Mesendoderm (in vitro differentiated cells): ENCODE results near the gene LSM5.
"Not testable (repeated sequence)": the region's sequence is repeated elsewhere in the genome, so short reads cannot be mapped to it uniquely, and the experiment has no call there.

Experiments used
- DNase-seq: peaks from one replicate; pipeline ENCODE4 v3.0.0; 2013
- H2AK5ac ChIP-seq: 2 replicates; pipeline ENCODE4 v1.6.1; 2013; ENCODE audit warnings: low read length, inconsistent platforms
- H2BK120ac ChIP-seq: 2 replicates; pipeline ENCODE4 v1.6.1; 2013; ENCODE audit warnings: low read depth, mild to moderate bottlenecking, low read length, moderate library complexity, mixed read lengths
- H2BK15ac ChIP-seq: replicated peaks from 2 replicates; pipeline ENCODE4 v1.6.1; 2013; ENCODE audit warnings: low read depth, mild to moderate bottlenecking, moderate library complexity
- H2BK5ac ChIP-seq: 2 replicates; pipeline ENCODE4 v1.6.1; 2013; ENCODE audit warnings: low read length, inconsistent platforms
- H3K18ac ChIP-seq: 2 replicates; pipeline ENCODE4 v1.6.1; 2013; ENCODE audit warnings: mild to moderate bottlenecking, low read length, mixed read lengths
- H3K23ac ChIP-seq: one replicate; pipeline ENCODE4 v1.6.1; 2013; ENCODE audit warnings: low read length
- H3K27ac ChIP-seq: 2 replicates; pipeline ENCODE4 v1.5.1; 2013; ENCODE audit warnings: low read depth, mild to moderate bottlenecking, inconsistent platforms, low read length, moderate library complexity
- H3K27me3 ChIP-seq: 2 replicates; pipeline ENCODE4 v1.6.1; 2013; ENCODE audit warnings: low read length, control low read depth, mild to moderate bottlenecking, inconsistent platforms; ENCODE audit not compliant: insufficient read depth, poor library complexity
- H3K36me3 ChIP-seq: 2 replicates; pipeline ENCODE4 v1.6.1; 2013; ENCODE audit warnings: low read length, inconsistent platforms; ENCODE audit not compliant: control insufficient read depth, insufficient read depth
- H3K4ac ChIP-seq: one replicate; pipeline ENCODE4 v1.6.1; 2013; ENCODE audit warnings: low read depth, mild to moderate bottlenecking, low read length, moderate library complexity
- H3K4me1 ChIP-seq: 2 replicates; pipeline ENCODE4 v1.6.1; 2013; ENCODE audit warnings: low read depth, low read length, inconsistent platforms; ENCODE audit not compliant: control insufficient read depth
- H3K4me2 ChIP-seq: 2 replicates; pipeline ENCODE4 v1.6.1; 2013; ENCODE audit warnings: low read length
- H3K4me3 ChIP-seq: 2 replicates; pipeline ENCODE4 v1.5.1; 2013; ENCODE audit warnings: mild to moderate bottlenecking, low read length
- H3K56ac ChIP-seq: one replicate; pipeline ENCODE4 v1.6.1; 2013; ENCODE audit warnings: low read length
- H3K79me1 ChIP-seq: 2 replicates; pipeline ENCODE4 v1.6.1; 2013; ENCODE audit warnings: low read length, inconsistent platforms
- H3K79me2 ChIP-seq: 2 replicates; pipeline ENCODE4 v1.6.1; 2013; ENCODE audit warnings: mild to moderate bottlenecking, low read length; ENCODE audit not compliant: control insufficient read depth, insufficient read depth
- H3K9ac ChIP-seq: 2 replicates; pipeline ENCODE4 v1.6.1; 2013; ENCODE audit warnings: low read length, inconsistent platforms
- H4K5ac ChIP-seq: one replicate; pipeline ENCODE4 v1.6.1; 2013; ENCODE audit warnings: low read length
- H4K8ac ChIP-seq: one replicate; pipeline ENCODE4 v1.6.1; 2013; ENCODE audit warnings: low read depth, mild to moderate bottlenecking, control low read depth, low read length, moderate library complexity
- WGBS: extraction: QIAGEN DNeasy Blood & Tissue Kit; methylation state at CpG from one replicate; pipeline ENCODE4 v1.1.7; 2013; ENCODE audit warnings: low lambda C conversion rate, missing lambda C conversion rate; ENCODE audit not compliant: insufficient coverage; ENCODE audit errors: extremely low coverage; 5-methylcytosine and 5-hydroxymethylcytosine counted together

LSM5 gene

DNA sequence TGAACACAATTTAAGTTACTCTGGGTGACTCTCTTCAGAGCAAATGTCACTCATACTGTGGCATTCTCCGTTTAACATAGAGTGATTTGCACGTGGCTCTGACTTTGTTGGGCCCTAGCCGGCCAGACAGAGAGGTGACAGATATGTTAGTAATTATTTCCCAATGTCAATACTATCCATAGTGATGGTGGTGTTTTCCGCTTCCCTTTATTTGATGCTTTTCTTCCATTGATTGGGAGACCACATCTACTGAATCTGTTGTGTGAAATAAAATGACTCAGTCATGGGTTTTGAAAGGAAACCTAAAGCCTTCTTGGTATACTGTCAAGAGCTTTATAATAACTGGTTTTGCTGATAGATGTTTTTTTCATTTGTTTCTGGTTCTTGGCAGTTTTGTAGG lies 12.5 kb upstream of the LSM5 start:
- H3K27me3 ChIP-seq = no peaks in the 10 kb centered on the region
- H3K4me3 ChIP-seq = no peak overlapping the region
- H3K18ac ChIP-seq = no peak overlapping the region
- no peak overlapping the region for H3K23ac ChIP-seq
- DNase-seq = no peak
- no peak overlapping the region for H3K56ac ChIP-seq
- H3K27ac ChIP-seq = no peak overlapping the region
- no peak overlapping the region for H2BK120ac ChIP-seq
- no peaks in the 10 kb centered on the region for H3K36me3 ChIP-seq
- H4K5ac ChIP-seq = no peak overlapping the region
- no peak overlapping the region for H2BK15ac ChIP-seq
- no peak overlapping the region for H4K8ac ChIP-seq
- no peak overlapping the region for H3K9ac ChIP-seq
- WGBS = no CpG with 5 or more reads among the region's 4 CpGs
- no peak overlapping the region for H2BK5ac ChIP-seq
- no peak overlapping the region for H3K4me2 ChIP-seq
- H3K4ac ChIP-seq = no peak overlapping the region
- H3K4me1 ChIP-seq = peaks cover 2% of the 10 kb centered on the region
- H2AK5ac ChIP-seq = no peak overlapping the region
- peaks cover 5% of the 10 kb centered on the region for H3K79me1 ChIP-seq
- H3K79me2 ChIP-seq = peaks cover 42% of the 10 kb centered on the region

DNA sequence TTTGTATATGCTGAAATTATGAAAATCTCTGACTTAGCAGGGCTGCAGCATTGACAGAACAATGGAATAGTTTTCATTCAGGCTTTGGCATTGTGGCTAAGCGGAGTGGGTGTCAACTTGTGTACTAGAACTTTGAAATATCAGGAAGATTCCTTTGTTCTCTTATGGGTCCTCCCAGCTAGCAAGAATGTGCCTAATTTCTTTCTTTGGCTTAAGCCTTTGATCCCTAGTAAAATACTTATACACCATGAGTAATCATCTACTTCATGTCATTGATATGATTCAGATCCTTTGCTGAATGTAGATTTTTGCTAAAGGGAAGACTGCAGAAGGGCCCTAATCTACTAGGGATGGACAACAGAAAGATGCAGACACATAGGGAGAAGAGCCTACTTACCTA lies 11.3 kb upstream of the LSM5 start:
- H3K18ac ChIP-seq = no peak overlapping the region
- H2BK120ac ChIP-seq = no peak overlapping the region
- no peak overlapping the region for H3K9ac ChIP-seq
- peaks cover 46% of the 10 kb centered on the region for H3K79me2 ChIP-seq
- H3K4ac ChIP-seq = no peak overlapping the region
- no peak overlapping the region for H3K27ac ChIP-seq
- peaks cover 7% of the 10 kb centered on the region for H3K79me1 ChIP-seq
- H2BK15ac ChIP-seq = no peak overlapping the region
- H2BK5ac ChIP-seq = no peak overlapping the region
- no peak overlapping the region for H2AK5ac ChIP-seq
- H3K4me3 ChIP-seq = no peak overlapping the region
- H4K5ac ChIP-seq = no peak overlapping the region
- H3K36me3 ChIP-seq = no peaks in the 10 kb centered on the region
- no peak overlapping the region for H3K56ac ChIP-seq
- no CpG with 5 or more reads among the region's 1 CpG for WGBS
- DNase-seq = no peak
- H3K27me3 ChIP-seq = no peaks in the 10 kb centered on the region
- H4K8ac ChIP-seq = no peak overlapping the region
- H3K23ac ChIP-seq = no peak overlapping the region
- H3K4me1 ChIP-seq = peaks cover 2% of the 10 kb centered on the region
- H3K4me2 ChIP-seq = no peak overlapping the region

GRCh38 chr7:32500922-32501341 lies 10.8 kb upstream of the LSM5 start:
- no peak overlapping the region for H3K4me2 ChIP-seq
- H2BK15ac ChIP-seq = no peak overlapping the region
- no peaks in the 10 kb centered on the region for H3K27me3 ChIP-seq
- DNase-seq = no peak
- H3K4ac ChIP-seq = no peak overlapping the region
- no peak overlapping the region for H2BK5ac ChIP-seq
- no peak overlapping the region for H3K56ac ChIP-seq
- H4K5ac ChIP-seq = no peak overlapping the region
- H3K79me1 ChIP-seq = peaks cover 7% of the 10 kb centered on the region
- no peaks in the 10 kb centered on the region for H3K36me3 ChIP-seq
- no peak overlapping the region for H4K8ac ChIP-seq
- peaks cover 2% of the 10 kb centered on the region for H3K4me1 ChIP-seq
- no peak overlapping the region for H2AK5ac ChIP-seq
- WGBS = no CpG with 5 or more reads among the region's 1 CpG
- no peak overlapping the region for H3K4me3 ChIP-seq
- H3K27ac ChIP-seq = no peak overlapping the region
- H2BK120ac ChIP-seq = no peak overlapping the region
- H3K18ac ChIP-seq = no peak overlapping the region
- H3K9ac ChIP-seq = no peak overlapping the region
- no peak overlapping the region for H3K23ac ChIP-seq
- peaks cover 44% of the 10 kb centered on the region for H3K79me2 ChIP-seq

GRCh38 chr7:32500216-32500615 lies 10.0 kb upstream of the LSM5 start:
- WGBS = no CpG with 5 or more reads among the region's 1 CpG
- H3K27ac ChIP-seq, H4K5ac ChIP-seq: not testable (repeated sequence)

DNA sequence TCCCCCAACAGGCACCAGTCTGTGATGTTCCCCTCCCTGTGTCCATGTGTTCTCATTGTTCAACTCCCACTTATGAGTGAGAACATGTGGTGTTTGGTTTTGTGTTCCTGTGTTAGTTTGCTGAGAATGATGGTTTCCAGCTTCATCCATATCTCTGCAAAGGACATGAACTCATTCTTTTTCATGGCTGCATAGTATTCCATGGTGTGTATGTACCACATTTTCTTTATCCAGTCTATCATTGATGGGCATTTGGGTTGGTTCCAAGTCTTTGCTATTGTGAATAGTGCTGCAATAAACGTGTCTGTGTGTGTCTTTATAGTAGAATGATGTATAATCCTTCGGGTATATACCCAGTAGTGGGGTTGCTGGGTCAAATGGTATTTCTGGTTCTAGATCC lies 9.6 kb upstream of the LSM5 start:
- H3K23ac ChIP-seq, H4K8ac ChIP-seq, DNase-seq, H3K36me3 ChIP-seq, H3K9ac ChIP-seq, H4K5ac ChIP-seq, H3K79me1 ChIP-seq, H2BK15ac ChIP-seq, H3K18ac ChIP-seq, H3K4me3 ChIP-seq, H2BK5ac ChIP-seq, H3K27me3 ChIP-seq, H3K56ac ChIP-seq, H3K4me2 ChIP-seq, H2AK5ac ChIP-seq, H3K4ac ChIP-seq, H3K27ac ChIP-seq, H2BK120ac ChIP-seq, H3K4me1 ChIP-seq: not testable (repeated sequence)
- peaks cover 44% of the 10 kb centered on the region for H3K79me2 ChIP-seq
- no CpG with 5 or more reads among the region's 2 CpGs for WGBS

More at GRCh38 chr7:32500216-32500615, 10.0 kb upstream of the LSM5 start:
- H3K36me3 ChIP-seq, H3K4ac ChIP-seq, H3K56ac ChIP-seq, H4K8ac ChIP-seq, H3K4me3 ChIP-seq, H2BK120ac ChIP-seq, H3K23ac ChIP-seq, H3K4me2 ChIP-seq, H3K79me1 ChIP-seq, H2AK5ac ChIP-seq, H3K9ac ChIP-seq, H2BK15ac ChIP-seq, DNase-seq, H3K27me3 ChIP-seq, H3K18ac ChIP-seq, H2BK5ac ChIP-seq, H3K4me1 ChIP-seq: not testable (repeated sequence)
- peaks cover 44% of the 10 kb centered on the region for H3K79me2 ChIP-seq

DNA sequence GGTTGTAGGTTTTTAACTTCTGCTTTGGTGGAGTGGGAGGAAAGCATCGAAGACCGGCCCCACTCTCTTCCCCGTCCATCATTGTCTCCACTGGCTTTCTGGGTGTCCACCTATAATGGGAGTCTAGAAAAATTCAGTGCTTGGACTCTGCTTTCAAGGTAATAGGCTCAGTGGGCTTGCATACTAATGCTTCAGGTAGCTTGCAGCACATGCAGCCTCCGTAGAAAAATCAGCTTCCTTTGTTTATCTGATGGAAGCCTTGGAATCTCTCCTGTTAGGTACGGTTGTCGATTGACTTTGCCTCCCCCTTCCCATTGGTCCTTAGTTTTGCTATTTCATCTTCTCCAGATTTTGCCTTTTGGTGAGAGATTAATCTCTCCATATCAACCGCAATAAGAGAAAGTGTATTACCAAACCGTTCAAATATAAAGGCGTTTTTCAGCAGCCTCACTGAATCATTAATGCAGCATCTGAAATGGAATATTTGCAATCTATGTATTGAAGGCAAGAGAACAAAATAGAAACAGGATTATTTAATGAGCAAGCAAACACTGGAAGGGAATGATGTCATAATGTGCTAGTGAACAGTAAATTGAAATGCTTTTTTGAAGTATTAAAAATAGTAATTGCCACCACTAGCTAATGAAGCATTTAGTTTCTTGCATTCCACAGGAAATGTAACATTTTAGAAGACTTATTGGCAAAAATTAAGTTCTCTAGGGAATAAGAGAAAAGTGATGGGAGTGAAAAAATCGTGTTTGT lies 6.1 kb upstream of the LSM5 start:
- H3K27ac ChIP-seq = peak overlapping the region; percentile 98
- no peaks in the 10 kb centered on the region for H3K36me3 ChIP-seq
- peaks cover 4% of the 10 kb centered on the region for H3K79me1 ChIP-seq
- H3K4me2 ChIP-seq = peak overlapping the region; percentile 47
- no peak overlapping the region for H3K23ac ChIP-seq
- no peaks in the 10 kb centered on the region for H3K27me3 ChIP-seq
- peak overlapping the region; percentile 82 for H3K9ac ChIP-seq
- H3K4me1 ChIP-seq = peaks cover 2% of the 10 kb centered on the region
- WGBS = 100% methylated on average over 1 of the region's 10 CpGs
- H4K5ac ChIP-seq = no peak overlapping the region
- no peak for DNase-seq
- H2AK5ac ChIP-seq = no peak overlapping the region
- peak overlapping the region; percentile 74 for H2BK15ac ChIP-seq
- H4K8ac ChIP-seq = peak overlapping the region; percentile 76
- no peak overlapping the region for H2BK5ac ChIP-seq
- peak overlapping the region; percentile 99 for H3K18ac ChIP-seq
- H3K4me3 ChIP-seq = peak overlapping the region; percentile 70
- H3K4ac ChIP-seq = peak overlapping the region; percentile 90
- peak overlapping the region; percentile 91 for H3K56ac ChIP-seq
- H3K79me2 ChIP-seq = peaks cover 24% of the 10 kb centered on the region
- H2BK120ac ChIP-seq = peak overlapping the region; percentile 89
